A549 (cell line): ENCODE measurements around the gene ATAT1.

Experiments
- CTCF ChIP-seq: fragments of >200 bp; sonication (Bioruptor Twin); formaldehyde crosslinking; IDR thresholded peaks from 3 replicates; pipeline ENCODE4 v1.5.1; 2016
- EP300 ChIP-seq, 2 experiments: fragments of >200 bp; sonication (Bioruptor Twin); formaldehyde crosslinking; IDR thresholded peaks; 2 replicates in 1 of 2; 3 replicates in 1 of 2; pipeline ENCODE4 v1.6.1; 2016 to 2017
- KDM1A ChIP-seq: fragments of 200-600 bp; sonication (generic); IDR thresholded peaks from 2 replicates; pipeline ENCODE4 v1.6.1; 2016; ENCODE audit warnings: low read depth, mild to moderate bottlenecking
- KDM5A ChIP-seq: fragments of 200-600 bp; sonication (generic); IDR thresholded peaks from 2 replicates; pipeline ENCODE4 v1.6.1; 2016; ENCODE audit warnings: antibody characterized with exemption, mild to moderate bottlenecking

DNA sequence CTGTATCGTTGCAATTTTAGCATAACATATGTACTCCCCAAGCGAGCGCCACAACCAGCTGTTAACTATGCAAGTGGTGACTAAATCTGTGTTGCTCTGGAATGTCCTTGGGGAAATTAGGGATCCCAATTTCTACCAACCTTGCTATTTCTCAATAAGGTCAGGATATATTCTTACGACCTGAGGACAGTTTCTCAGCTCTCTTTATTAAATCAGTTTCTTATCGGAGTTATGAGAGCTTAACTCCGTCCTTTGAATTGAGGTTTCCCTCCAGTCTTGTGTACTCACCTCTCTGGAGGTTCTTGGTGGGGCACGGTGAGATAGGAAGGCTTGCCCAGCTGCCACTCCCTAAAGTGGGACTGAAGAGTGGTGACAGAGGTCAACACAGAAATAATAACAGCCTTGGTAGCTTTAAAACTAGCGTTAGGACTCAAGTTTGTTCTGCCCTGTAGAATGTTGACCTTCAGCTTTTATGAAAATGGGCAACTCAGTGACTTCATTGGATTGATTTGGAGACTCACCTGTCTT lies 8.3 kb upstream of the ATAT1 start:
- TF ChIP-seq EP300 (IDR thresholded peaks at IDR 0.05) (no peak), KDM1A (no peak), CTCF (no peak), KDM5A (no peak)
